ENCODE results near the gene PANX1.
A peak's percentile ranks its signal among the peaks of the same experiment; 100 is the strongest.

Gene PANX1

GRCh38 chr11:94103471-94103870, 25.2 kb upstream of the PANX1 start:
- Histone ChIP-seq H3K27ac (ENCODE audit: insufficient read depth in 1 of 2, low read depth in 1 of 2, low read length in 2 of 2, poor library complexity in 1 of 2, severe bottlenecking in 2 of 2) (no peak overlapping the region), H3K27me3 (replicated peaks in 2 of 5; ENCODE audit: control insufficient read depth in 4 of 5, insufficient read depth in 5 of 5, low read length in 4 of 5) (no peaks in the 10 kb centered on the region), H3K36me3 (ENCODE audit: control insufficient read depth in 4 of 4, insufficient read depth in 4 of 4, low read length in 3 of 4) (no peaks in the 10 kb centered on the region), H3K9me3 (ENCODE audit: control extremely low read depth in 1 of 5, control insufficient read depth in 4 of 5, insufficient read depth in 2 of 5, low read depth in 1 of 5, low read length in 4 of 5) (peaks cover 0 to 2% (median 0%) of the 10 kb centered on the region in 5 experiments), H3K4me3 (ENCODE audit: control insufficient read depth in 1 of 7, extremely low read depth in 1 of 7, insufficient read depth in 4 of 7, low read depth in 2 of 7, low read length in 6 of 7) (no peak overlapping the region), H3K4me1 (ENCODE audit: control extremely low read depth in 1 of 4, control insufficient read depth in 4 of 4, insufficient read depth in 4 of 4, low read length in 3 of 4) (no peaks in the 10 kb centered on the region)
- POLR2A ChIA-PET, result no interaction called here
- DNase-seq, result no peak
- no CpG with 5 or more reads among the region's 1 CpG for WGBS (ENCODE audit: insufficient coverage)
- CTCF ChIA-PET, result interaction anchor here (0.8 kb wide), 1 partner anchor 24 kb away, joined by 3 read pairs; no protein-coding TSS in a partner anchor

GRCh38 chr11:94104734-94105133, 23.9 kb upstream of the PANX1 start:
- CTCF ChIA-PET, result no interaction called here
- POLR2A ChIA-PET, result no interaction called here
- H3K4me1 ChIP-seq (ENCODE audit: control extremely low read depth in 1 of 4, control insufficient read depth in 4 of 4, insufficient read depth in 4 of 4, low read length in 3 of 4), result no peaks in the 10 kb centered on the region
- H3K36me3 ChIP-seq (ENCODE audit: control insufficient read depth in 4 of 4, insufficient read depth in 4 of 4, low read length in 3 of 4), result no peaks in the 10 kb centered on the region
- peaks cover 0 to 4% (median 0%) of the 10 kb centered on the region in 5 experiments for H3K9me3 ChIP-seq (ENCODE audit: control extremely low read depth in 1 of 5, control insufficient read depth in 4 of 5, insufficient read depth in 2 of 5, low read depth in 1 of 5, low read length in 4 of 5)
- H3K4me3 ChIP-seq (ENCODE audit: control insufficient read depth in 1 of 7, extremely low read depth in 1 of 7, insufficient read depth in 4 of 7, low read depth in 2 of 7, low read length in 6 of 7), result no peak overlapping the region
- no peak for DNase-seq
- no peak overlapping the region for H3K27ac ChIP-seq (ENCODE audit: insufficient read depth in 1 of 2, low read depth in 1 of 2, low read length in 2 of 2, poor library complexity in 1 of 2, severe bottlenecking in 2 of 2)
- H3K27me3 ChIP-seq (replicated peaks in 2 of 5; ENCODE audit: control insufficient read depth in 4 of 5, insufficient read depth in 5 of 5, low read length in 4 of 5), result no peaks in the 10 kb centered on the region

- H3K4me1 ChIP-seq (ENCODE audit: control extremely low read depth in 1 of 4, control insufficient read depth in 4 of 4, insufficient read depth in 4 of 4, low read length in 3 of 4), result no peaks in the 10 kb centered on the region
- ChIA-PET POLR2A (no interaction called here), CTCF (interaction anchor here (1.2 kb wide), 1 partner anchor 77 kb away, joined by 3 read pairs; no protein-coding TSS in a partner anchor)
- H3K9me3 ChIP-seq (ENCODE audit: control extremely low read depth in 1 of 5, control insufficient read depth in 4 of 5, insufficient read depth in 2 of 5, low read depth in 1 of 5, low read length in 4 of 5), result peaks cover 0 to 2% (median 0%) of the 10 kb centered on the region in 5 experiments
- 100% methylated on average over 2 of the region's 4 CpGs for WGBS (ENCODE audit: insufficient coverage)
- no peak overlapping the region for H3K27ac ChIP-seq (ENCODE audit: insufficient read depth in 1 of 2, low read depth in 1 of 2, low read length in 2 of 2, poor library complexity in 1 of 2, severe bottlenecking in 2 of 2)
- DNase-seq, result no peak
- no peak overlapping the region for H3K4me3 ChIP-seq (ENCODE audit: control insufficient read depth in 1 of 7, extremely low read depth in 1 of 7, insufficient read depth in 4 of 7, low read depth in 2 of 7, low read length in 6 of 7)
- peaks cover 0 to 4% (median 0%) of the 10 kb centered on the region in 5 experiments for H3K27me3 ChIP-seq (replicated peaks in 2 of 5; ENCODE audit: control insufficient read depth in 4 of 5, insufficient read depth in 5 of 5, low read length in 4 of 5)
- H3K36me3 ChIP-seq (ENCODE audit: control insufficient read depth in 4 of 4, insufficient read depth in 4 of 4, low read length in 3 of 4), result no peaks in the 10 kb centered on the region
These were observed 21.9 kb upstream of the PANX1 start for GRCh38 chr11:94106716-94107115.

GRCh38 chr11:94107363-94107762, 21.3 kb upstream of the PANX1 start:
- CTCF ChIA-PET, result interaction anchor here (1.2 kb wide), 1 partner anchor 77 kb away, joined by 3 read pairs; no protein-coding TSS in a partner anchor
- no peaks in the 10 kb centered on the region for H3K36me3 ChIP-seq (ENCODE audit: control insufficient read depth in 4 of 4, insufficient read depth in 4 of 4, low read length in 3 of 4)
- no peak overlapping the region for H3K4me3 ChIP-seq (ENCODE audit: control insufficient read depth in 1 of 7, extremely low read depth in 1 of 7, insufficient read depth in 4 of 7, low read depth in 2 of 7, low read length in 6 of 7)
- 100% methylated on average over 1 of the region's 1 CpG for WGBS (ENCODE audit: insufficient coverage)
- H3K27ac ChIP-seq (ENCODE audit: insufficient read depth in 1 of 2, low read depth in 1 of 2, low read length in 2 of 2, poor library complexity in 1 of 2, severe bottlenecking in 2 of 2), result no peak overlapping the region
- peaks cover 0 to 6% (median 0%) of the 10 kb centered on the region in 5 experiments for H3K27me3 ChIP-seq (replicated peaks in 2 of 5; ENCODE audit: control insufficient read depth in 4 of 5, insufficient read depth in 5 of 5, low read length in 4 of 5)
- peak in 1 of 3 donors; percentile 11 for DNase-seq
- POLR2A ChIA-PET, result no interaction called here
- no peaks in the 10 kb centered on the region for H3K4me1 ChIP-seq (ENCODE audit: control extremely low read depth in 1 of 4, control insufficient read depth in 4 of 4, insufficient read depth in 4 of 4, low read length in 3 of 4)
- H3K9me3 ChIP-seq (ENCODE audit: control extremely low read depth in 1 of 5, control insufficient read depth in 4 of 5, insufficient read depth in 2 of 5, low read depth in 1 of 5, low read length in 4 of 5), result peaks cover 0 to 2% (median 0%) of the 10 kb centered on the region in 5 experiments

- ChIA-PET POLR2A (no interaction called here), CTCF (interaction anchor here (1.4 kb wide), 1 partner anchor 190 kb away, joined by 4 read pairs; no protein-coding TSS in a partner anchor)
- peaks cover 0 to 2% (median 0%) of the 10 kb centered on the region in 5 experiments for H3K9me3 ChIP-seq (ENCODE audit: control extremely low read depth in 1 of 5, control insufficient read depth in 4 of 5, insufficient read depth in 2 of 5, low read depth in 1 of 5, low read length in 4 of 5)
- DNase-seq, result no peak
- 96% methylated on average over 2 of the region's 3 CpGs for WGBS (ENCODE audit: insufficient coverage)
- no peaks in the 10 kb centered on the region for H3K36me3 ChIP-seq (ENCODE audit: control insufficient read depth in 4 of 4, insufficient read depth in 4 of 4, low read length in 3 of 4)
- no peak overlapping the region for H3K27ac ChIP-seq (ENCODE audit: insufficient read depth in 1 of 2, low read depth in 1 of 2, low read length in 2 of 2, poor library complexity in 1 of 2, severe bottlenecking in 2 of 2)
- H3K27me3 ChIP-seq (replicated peaks in 2 of 5; ENCODE audit: control insufficient read depth in 4 of 5, insufficient read depth in 5 of 5, low read length in 4 of 5), result peaks cover 0 to 6% (median 0%) of the 10 kb centered on the region in 5 experiments
- no peak overlapping the region for H3K4me3 ChIP-seq (ENCODE audit: control insufficient read depth in 1 of 7, extremely low read depth in 1 of 7, insufficient read depth in 4 of 7, low read depth in 2 of 7, low read length in 6 of 7)
- no peaks in the 10 kb centered on the region for H3K4me1 ChIP-seq (ENCODE audit: control extremely low read depth in 1 of 4, control insufficient read depth in 4 of 4, insufficient read depth in 4 of 4, low read length in 3 of 4)
These were observed 17.4 kb upstream of the PANX1 start for GRCh38 chr11:94111241-94111640.

- POLR2A ChIA-PET, result no interaction called here
- DNase-seq, result no peak
- Histone ChIP-seq H3K4me1 (ENCODE audit: control extremely low read depth in 1 of 4, control insufficient read depth in 4 of 4, insufficient read depth in 4 of 4, low read length in 3 of 4) (no peaks in the 10 kb centered on the region), H3K36me3 (ENCODE audit: control insufficient read depth in 4 of 4, insufficient read depth in 4 of 4, low read length in 3 of 4) (no peaks in the 10 kb centered on the region), H3K4me3 (ENCODE audit: control insufficient read depth in 1 of 7, extremely low read depth in 1 of 7, insufficient read depth in 4 of 7, low read depth in 2 of 7, low read length in 6 of 7) (no peak overlapping the region), H3K27ac (ENCODE audit: insufficient read depth in 1 of 2, low read depth in 1 of 2, low read length in 2 of 2, poor library complexity in 1 of 2, severe bottlenecking in 2 of 2) (no peak overlapping the region), H3K27me3 (replicated peaks in 2 of 5; ENCODE audit: control insufficient read depth in 4 of 5, insufficient read depth in 5 of 5, low read length in 4 of 5) (peaks cover 0 to 6% (median 0%) of the 10 kb centered on the region in 5 experiments), H3K9me3 (ENCODE audit: control extremely low read depth in 1 of 5, control insufficient read depth in 4 of 5, insufficient read depth in 2 of 5, low read depth in 1 of 5, low read length in 4 of 5) (peaks cover 0 to 2% (median 0%) of the 10 kb centered on the region in 5 experiments)
- 38% methylated on average over 1 of the region's 3 CpGs for WGBS (ENCODE audit: insufficient coverage)
- CTCF ChIA-PET, result interaction anchor here (1.4 kb wide), 1 partner anchor 190 kb away, joined by 4 read pairs; no protein-coding TSS in a partner anchor
These were observed 17.0 kb upstream of the PANX1 start for GRCh38 chr11:94111660-94112059.

- Histone ChIP-seq H3K27me3 (replicated peaks in 2 of 5; ENCODE audit: control insufficient read depth in 4 of 5, insufficient read depth in 5 of 5, low read length in 4 of 5) (peaks cover 0 to 6% (median 0%) of the 10 kb centered on the region in 5 experiments), H3K9me3 (ENCODE audit: control extremely low read depth in 1 of 5, control insufficient read depth in 4 of 5, insufficient read depth in 2 of 5, low read depth in 1 of 5, low read length in 4 of 5) (peaks cover 0 to 2% (median 0%) of the 10 kb centered on the region in 5 experiments), H3K4me3 (ENCODE audit: control insufficient read depth in 1 of 7, extremely low read depth in 1 of 7, insufficient read depth in 4 of 7, low read depth in 2 of 7, low read length in 6 of 7) (no peak overlapping the region), H3K36me3 (ENCODE audit: control insufficient read depth in 4 of 4, insufficient read depth in 4 of 4, low read length in 3 of 4) (no peaks in the 10 kb centered on the region), H3K27ac (ENCODE audit: insufficient read depth in 1 of 2, low read depth in 1 of 2, low read length in 2 of 2, poor library complexity in 1 of 2, severe bottlenecking in 2 of 2) (no peak overlapping the region), H3K4me1 (ENCODE audit: control extremely low read depth in 1 of 4, control insufficient read depth in 4 of 4, insufficient read depth in 4 of 4, low read length in 3 of 4) (no peaks in the 10 kb centered on the region)
- ChIA-PET CTCF (no interaction called here), POLR2A (no interaction called here)
- no CpG with 5 or more reads among the region's 1 CpG for WGBS (ENCODE audit: insufficient coverage)
- DNase-seq, result no peak
These were observed 16.3 kb upstream of the PANX1 start for GRCh38 chr11:94112206-94112953.

Measured in common myeloid progenitor, CD34-positive (primary cell).